Immature natural killer cell (primary cell): Measurements from ENCODE around the gene DNAJC21. TPM values are rescaled to one million over a fixed set of nuclear protein-coding genes. Genes with fewer than 3 reads are reported as not detected.

ENCODE experiments used
- DNase-seq, 3 donors: peaks; one replicate each; pipeline ENCODE4 v3.0.0; 2022; ENCODE audit warnings: mixed read lengths in 1 of 3
- H3K27ac Mint-ChIP-seq, 6 donors: one replicate each; pipeline ENCODE4 v1.8.0; 2020; ENCODE audit warnings: mixed read lengths in 6 of 6, mild to moderate bottlenecking in 5 of 6, inconsistent platforms in 4 of 6, moderate library complexity in 3 of 6
- H3K27me3 Mint-ChIP-seq, 3 donors: one replicate each; pipeline ENCODE4 v1.8.0; 2020 to 2021; ENCODE audit warnings: low read depth in 3 of 3, mild to moderate bottlenecking in 3 of 3, mixed read lengths in 3 of 3, moderate library complexity in 3 of 3, inconsistent platforms in 1 of 3
- H3K36me3 Mint-ChIP-seq, 3 donors: one replicate each; pipeline ENCODE4 v1.8.0; 2020; ENCODE audit warnings: mixed read lengths in 3 of 3, inconsistent platforms in 2 of 3, mild to moderate bottlenecking in 2 of 3
- H3K4me1 Mint-ChIP-seq, 2 donors: one replicate each; pipeline ENCODE4 v1.8.0; 2020; ENCODE audit warnings: inconsistent platforms in 2 of 2, mild to moderate bottlenecking in 2 of 2, mixed read lengths in 2 of 2, moderate library complexity in 1 of 2
- H3K4me3 Mint-ChIP-seq, 5 donors: one replicate each; pipeline ENCODE4 v1.8.0; 2020; ENCODE audit warnings: mild to moderate bottlenecking in 5 of 5, mixed read lengths in 5 of 5, inconsistent platforms in 3 of 5, moderate library complexity in 3 of 5
- H3K9me3 Mint-ChIP-seq, 6 donors: one replicate each; pipeline ENCODE4 v1.8.0; 2020; ENCODE audit warnings: mild to moderate bottlenecking in 6 of 6, mixed read lengths in 6 of 6, inconsistent platforms in 4 of 6, moderate library complexity in 3 of 6
- polyA plus RNA-seq, 3 donors: library from polyadenylated mRNA; unstranded; fragments of 300-500 nt; fragmentation: Illumina TruSeq; gene quantifications; one replicate each; pipeline ENCODE4 v1.2.3, GENCODE V29; 2021

DNAJC21 gene
- polyA plus RNA-seq, 3 donors from 2014 or later = 11.9 to 19.9 (median 15.2) TPM

DNA sequence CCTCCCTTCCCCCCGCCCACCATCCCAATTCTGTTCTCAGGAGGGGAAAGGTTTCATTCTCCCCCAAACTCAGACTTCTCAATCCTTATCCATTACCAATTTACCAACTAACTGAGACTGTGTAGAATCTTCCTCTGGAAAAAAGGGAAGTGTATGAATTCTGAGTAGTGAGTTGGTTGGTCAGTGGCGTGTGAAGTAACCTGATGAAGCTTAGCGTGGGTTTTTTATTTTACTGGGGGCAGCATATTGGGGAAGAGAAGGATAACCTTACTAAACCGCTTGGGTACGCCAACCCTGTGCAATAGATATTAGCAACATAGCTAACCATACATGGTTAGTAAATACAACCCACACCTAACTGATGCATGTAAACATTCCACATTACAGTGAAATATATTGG lies 1.1 kb upstream of the DNAJC21 start:
- Mint-ChIP-seq H3K27ac (peak overlapping the region in 1 of 6 donors; percentile 28), H3K36me3 (peaks cover 8 to 21% (median 11%) of the 10 kb centered on the region in 3 donors), H3K27me3 (peaks cover 0 to 5% (median 3%) of the 10 kb centered on the region in 3 donors), H3K4me3 (peak overlapping the region in 3 of 5 donors; percentile 46 to 92 (median 92)), H3K9me3 (no peaks in the 10 kb centered on the region), H3K4me1 (peaks cover 23 to 35% of the 10 kb centered on the region in 2 donors)
- DNase-seq = no peak

DNA sequence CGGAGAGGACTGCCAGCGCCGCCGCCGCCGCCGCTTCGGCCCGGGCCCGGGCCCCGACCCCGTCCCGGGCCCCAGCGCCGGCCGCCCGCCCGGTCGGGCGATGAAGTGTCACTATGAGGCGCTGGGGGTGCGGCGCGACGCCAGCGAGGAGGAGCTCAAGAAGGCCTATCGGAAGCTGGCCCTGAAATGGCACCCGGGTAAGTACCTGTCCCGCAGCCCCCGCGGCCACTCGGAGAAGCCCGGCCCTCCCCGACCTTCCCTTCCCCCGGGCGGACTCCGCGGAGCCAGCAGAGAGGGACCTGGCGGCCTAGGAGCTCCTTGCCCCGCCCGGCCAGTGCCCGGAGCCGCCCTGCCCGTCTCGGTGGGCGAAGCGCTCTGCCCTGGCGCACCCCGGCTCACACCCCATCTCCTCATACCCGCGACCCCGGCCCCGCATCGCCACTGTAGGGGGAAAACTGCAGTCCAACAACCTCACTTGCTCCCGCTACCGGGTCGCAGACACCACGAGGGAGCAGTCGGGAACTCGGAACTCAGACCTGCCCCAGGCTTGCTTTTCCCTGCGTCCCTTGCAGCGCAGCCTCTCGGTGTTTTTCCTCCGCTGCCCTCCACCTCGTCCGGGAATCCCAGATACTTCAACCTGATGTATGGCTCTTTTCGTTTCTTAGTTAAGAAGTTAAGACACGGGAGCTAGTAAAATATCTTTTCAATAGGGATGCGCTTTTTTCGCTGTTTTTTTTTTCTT lies 532 bp downstream of the DNAJC21 start:
- peak overlapping the region; percentile 91 to 96 (median 94) for H3K4me3 Mint-ChIP-seq
- peaks cover 2 to 11% (median 11%) of the 10 kb centered on the region in 3 donors for H3K36me3 Mint-ChIP-seq
- no peaks in the 10 kb centered on the region for H3K9me3 Mint-ChIP-seq
- peaks cover 29 to 41% of the 10 kb centered on the region in 2 donors for H3K4me1 Mint-ChIP-seq
- peaks cover 0 to 5% (median 3%) of the 10 kb centered on the region in 3 donors for H3K27me3 Mint-ChIP-seq
- peak overlapping the region; percentile 91 to 96 (median 94) for H3K27ac Mint-ChIP-seq
- DNase-seq = peak; percentile 82 to 85 (median 83)

DNA sequence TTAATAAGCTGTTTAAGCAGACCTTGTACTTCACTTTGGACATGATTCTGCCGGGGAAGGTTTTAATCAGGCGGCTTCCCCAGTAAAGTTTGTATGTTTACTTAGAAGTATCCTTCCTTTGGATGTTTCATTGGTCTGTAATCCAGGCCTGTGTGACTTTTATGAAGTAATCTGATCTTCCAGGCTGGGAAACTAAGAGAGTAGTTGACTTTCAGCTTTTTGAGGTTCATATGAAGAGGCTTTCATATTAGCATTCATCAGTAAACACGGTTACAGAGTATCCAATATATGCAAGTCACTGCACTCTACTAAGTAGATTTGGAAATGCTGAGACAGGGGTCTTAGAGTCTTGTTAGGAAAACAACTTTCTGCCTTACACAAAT lies 1.1 kb downstream of the DNAJC21 start:
- peaks cover 29 to 41% of the 10 kb centered on the region in 2 donors for H3K4me1 Mint-ChIP-seq
- no peak for DNase-seq
- H3K27me3 Mint-ChIP-seq = peaks cover 0 to 5% (median 3%) of the 10 kb centered on the region in 3 donors
- peak overlapping the region; percentile 91 to 96 (median 94) for H3K4me3 Mint-ChIP-seq
- peaks cover 5 to 8% (median 6%) of the 10 kb centered on the region in 3 donors for H3K36me3 Mint-ChIP-seq
- H3K27ac Mint-ChIP-seq = peak overlapping the region; percentile 91 to 96 (median 94)
- H3K9me3 Mint-ChIP-seq = no peaks in the 10 kb centered on the region

DNA sequence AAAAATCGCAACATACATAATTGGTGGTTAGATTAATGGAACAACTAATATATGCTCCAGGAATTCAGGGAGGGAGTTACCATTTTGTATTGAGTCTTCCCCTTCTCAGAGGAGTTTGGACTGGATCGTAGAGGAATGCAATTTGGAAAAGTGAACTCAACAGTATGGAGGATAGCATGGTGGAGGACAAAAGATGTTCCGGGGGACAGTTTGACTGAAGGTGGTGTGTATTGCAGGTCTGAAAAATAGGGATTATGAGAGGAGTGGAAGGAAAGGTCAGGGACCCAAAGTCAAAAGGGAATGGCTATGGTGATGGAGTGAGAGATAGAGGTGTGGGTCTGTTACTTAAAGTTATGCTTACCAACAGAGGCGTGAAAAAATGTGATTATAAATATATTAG lies 1.5 kb downstream of the DNAJC21 start:
- Mint-ChIP-seq H3K9me3 (no peaks in the 10 kb centered on the region), H3K4me3 (peak overlapping the region; percentile 91 to 96 (median 94)), H3K36me3 (peaks cover 4 to 8% (median 5%) of the 10 kb centered on the region in 3 donors), H3K27me3 (peaks cover 0 to 5% (median 3%) of the 10 kb centered on the region in 3 donors), H3K4me1 (peaks cover 29 to 41% of the 10 kb centered on the region in 2 donors), H3K27ac (peak overlapping the region; percentile 91 to 96 (median 94))
- DNase-seq = no peak

DNA sequence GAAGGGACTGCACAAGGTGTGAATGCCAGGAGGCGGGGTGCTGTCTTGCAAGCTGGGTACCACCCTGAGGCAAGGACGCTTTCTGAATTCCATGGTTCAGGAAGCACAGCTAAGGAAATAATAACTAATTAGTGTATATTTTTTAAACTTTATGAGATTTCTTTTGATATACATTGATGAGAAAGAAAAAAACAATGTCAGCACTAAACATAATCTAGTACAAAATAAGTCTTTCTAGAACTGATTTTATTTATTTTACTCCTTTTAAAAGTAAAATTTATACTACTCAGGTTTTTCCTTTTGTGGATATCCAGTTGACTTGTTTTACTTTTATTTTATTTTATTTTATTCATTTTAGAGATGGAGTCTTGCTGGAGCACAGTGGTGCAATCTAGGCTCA lies 3.6 kb downstream of the DNAJC21 start:
- Mint-ChIP-seq H3K36me3 (peaks cover 10 to 11% (median 10%) of the 10 kb centered on the region in 3 donors), H3K27me3 (peaks cover 0 to 7% (median 3%) of the 10 kb centered on the region in 3 donors), H3K9me3 (no peaks in the 10 kb centered on the region), H3K4me1 (peaks cover 29 to 41% of the 10 kb centered on the region in 2 donors), H3K4me3 (no peak overlapping the region), H3K27ac (no peak overlapping the region)
- DNase-seq = no peak

DNA sequence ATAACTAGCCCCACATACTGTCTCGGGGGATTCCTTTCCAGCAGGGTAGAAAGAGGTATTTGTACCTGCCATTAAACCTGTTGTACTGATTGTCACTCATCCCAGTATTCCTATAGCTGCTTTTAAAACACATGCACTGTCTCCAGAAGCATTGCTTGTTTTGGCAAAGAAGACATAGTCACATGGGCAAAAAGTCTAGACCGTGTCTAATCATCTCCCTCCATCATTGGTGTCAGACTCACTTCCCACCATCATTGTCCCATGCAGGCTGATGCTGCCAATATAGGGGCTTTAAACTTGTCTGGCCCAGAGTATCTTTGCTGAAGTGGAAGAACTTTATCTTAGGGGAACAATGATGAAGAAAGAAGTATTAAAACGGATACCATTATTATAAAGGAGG lies 12.6 kb downstream of the DNAJC21 start:
- no peaks in the 10 kb centered on the region for H3K4me1 Mint-ChIP-seq
- DNase-seq = no peak
- H3K9me3 Mint-ChIP-seq = no peaks in the 10 kb centered on the region
- no peak overlapping the region for H3K27ac Mint-ChIP-seq
- H3K4me3 Mint-ChIP-seq = no peak overlapping the region
- peaks cover 0 to 3% (median 1%) of the 10 kb centered on the region in 3 donors for H3K27me3 Mint-ChIP-seq
- H3K36me3 Mint-ChIP-seq = peaks cover 27 to 53% (median 42%) of the 10 kb centered on the region in 3 donors

DNA sequence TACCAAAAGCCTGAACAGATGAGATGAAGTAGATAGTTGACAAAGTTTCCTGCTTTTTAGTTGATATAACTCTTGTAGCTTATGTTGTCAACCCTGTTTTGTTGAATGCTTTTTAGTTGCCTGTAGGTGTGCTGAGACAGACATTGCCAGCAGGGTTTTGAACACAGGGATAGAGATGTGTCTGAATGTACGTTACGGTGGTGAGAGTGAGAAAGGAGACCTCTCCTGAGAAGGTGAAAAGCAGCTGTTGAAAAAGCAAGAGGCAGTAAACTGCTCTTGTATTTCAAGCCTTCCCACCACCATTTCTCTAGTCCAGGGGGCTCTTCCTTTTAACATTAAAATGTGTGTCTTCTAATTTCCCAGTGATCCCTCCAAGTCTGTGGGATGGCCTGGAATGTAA lies 14.7 kb downstream of the DNAJC21 start:
- H3K9me3 Mint-ChIP-seq = no peaks in the 10 kb centered on the region
- no peaks in the 10 kb centered on the region for H3K4me1 Mint-ChIP-seq
- H3K27ac Mint-ChIP-seq = no peak overlapping the region
- peaks cover 19 to 55% (median 34%) of the 10 kb centered on the region in 3 donors for H3K36me3 Mint-ChIP-seq
- peaks cover 0 to 3% (median 0%) of the 10 kb centered on the region in 3 donors for H3K27me3 Mint-ChIP-seq
- no peak overlapping the region for H3K4me3 Mint-ChIP-seq
- DNase-seq = no peak

DNA sequence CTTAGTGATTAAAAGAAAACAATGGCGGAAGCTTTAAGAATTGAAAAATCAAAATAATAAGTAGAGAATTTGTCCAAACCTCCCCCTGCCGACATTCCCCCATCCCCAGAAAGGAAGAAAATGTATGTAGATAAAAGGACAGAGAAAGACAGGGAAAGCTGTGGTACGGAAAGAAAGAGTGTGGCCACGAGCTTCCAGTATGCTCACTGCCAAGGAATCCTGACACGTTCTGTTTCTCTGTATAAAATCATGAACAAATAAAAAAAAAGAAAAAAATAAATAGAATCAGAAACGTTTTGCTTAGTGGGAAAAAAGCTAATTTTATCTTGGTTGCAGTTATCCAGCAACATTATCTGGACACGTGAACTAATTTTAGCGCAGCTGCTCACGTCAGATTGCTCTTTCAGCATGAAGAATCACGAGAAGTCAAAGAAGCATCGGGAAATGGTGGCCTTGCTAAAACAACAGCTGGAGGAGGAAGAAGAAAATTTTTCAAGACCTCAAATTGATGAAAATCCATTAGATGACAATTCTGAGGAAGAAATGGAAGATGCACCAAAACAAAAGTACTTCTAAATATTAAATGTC lies 15.2 kb downstream of the DNAJC21 start:
- H3K4me3 Mint-ChIP-seq = no peak overlapping the region
- peaks cover 0 to 3% (median 0%) of the 10 kb centered on the region in 3 donors for H3K27me3 Mint-ChIP-seq
- no peak for DNase-seq
- no peak overlapping the region for H3K27ac Mint-ChIP-seq
- H3K9me3 Mint-ChIP-seq = no peaks in the 10 kb centered on the region
- no peaks in the 10 kb centered on the region for H3K4me1 Mint-ChIP-seq
- peaks cover 20 to 58% (median 35%) of the 10 kb centered on the region in 3 donors for H3K36me3 Mint-ChIP-seq

DNA sequence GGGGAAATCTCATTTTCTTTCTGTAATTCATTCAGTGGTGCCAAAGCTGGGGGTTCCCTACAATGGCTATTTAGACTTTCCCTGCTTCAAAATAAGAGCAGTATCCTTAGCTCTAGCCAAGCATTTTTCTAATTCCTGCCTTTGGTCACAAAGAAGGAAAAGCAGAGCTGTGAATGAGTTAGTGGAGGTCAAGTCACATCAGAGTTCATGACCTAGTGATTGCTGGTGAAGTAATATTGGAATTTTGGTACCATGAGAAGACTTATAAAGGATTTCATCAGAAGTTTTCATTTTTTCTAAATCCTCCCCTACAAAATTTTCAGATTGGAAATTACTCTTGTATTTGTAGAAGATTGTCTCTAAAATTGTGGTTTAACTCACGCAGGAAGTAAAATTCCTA lies 28.0 kb downstream of the DNAJC21 start:
- no peak for DNase-seq
- no peak overlapping the region for H3K27ac Mint-ChIP-seq
- H3K4me3 Mint-ChIP-seq = no peak overlapping the region
- H3K4me1 Mint-ChIP-seq = peaks cover 0 to 1% of the 10 kb centered on the region in 2 donors
- H3K9me3 Mint-ChIP-seq = no peaks in the 10 kb centered on the region
- peaks cover 16 to 22% (median 18%) of the 10 kb centered on the region in 3 donors for H3K36me3 Mint-ChIP-seq
- no peaks in the 10 kb centered on the region for H3K27me3 Mint-ChIP-seq

DNA sequence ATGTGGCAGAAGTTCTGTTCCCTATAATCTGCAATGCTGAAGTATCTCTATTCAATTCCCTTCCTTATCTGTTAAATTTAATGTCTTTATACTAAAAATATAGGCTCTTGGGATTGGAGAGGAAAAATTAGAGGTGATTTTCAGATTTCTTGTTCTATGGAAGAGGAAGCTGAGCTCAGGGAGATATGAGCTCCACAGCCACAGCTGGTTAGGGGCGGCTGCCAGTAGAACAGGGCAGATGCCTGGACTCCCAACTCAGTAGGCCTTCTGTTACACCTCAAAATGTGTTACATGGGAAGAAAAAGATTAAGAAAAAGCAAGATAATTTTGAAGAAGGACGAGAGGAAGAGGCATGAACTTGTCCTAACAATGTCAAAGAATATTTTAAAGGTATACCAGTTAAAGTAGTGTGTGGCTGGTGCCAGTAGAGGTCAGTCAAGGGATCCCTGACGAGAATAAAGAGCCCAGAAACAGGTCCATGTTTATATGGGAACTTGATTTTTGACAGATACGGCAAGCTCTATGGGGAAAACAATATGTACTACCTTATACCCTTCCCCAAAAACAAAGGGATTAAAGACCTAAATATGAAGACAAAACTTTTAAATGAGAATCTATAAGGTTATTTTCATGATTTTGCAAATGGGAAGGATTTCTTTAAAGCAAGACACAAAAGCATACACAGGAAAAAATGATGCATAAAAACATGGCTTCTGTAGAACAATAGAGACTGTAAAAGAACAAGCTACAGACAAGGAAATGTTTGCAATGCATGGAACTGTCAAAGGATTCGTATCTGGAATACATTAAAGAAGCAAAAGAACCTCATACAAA lies 28.7 kb downstream of the DNAJC21 start:
- Mint-ChIP-seq H3K27me3 (no peaks in the 10 kb centered on the region), H3K27ac (peak overlapping the region in 1 of 6 donors; percentile 66)

DNA sequence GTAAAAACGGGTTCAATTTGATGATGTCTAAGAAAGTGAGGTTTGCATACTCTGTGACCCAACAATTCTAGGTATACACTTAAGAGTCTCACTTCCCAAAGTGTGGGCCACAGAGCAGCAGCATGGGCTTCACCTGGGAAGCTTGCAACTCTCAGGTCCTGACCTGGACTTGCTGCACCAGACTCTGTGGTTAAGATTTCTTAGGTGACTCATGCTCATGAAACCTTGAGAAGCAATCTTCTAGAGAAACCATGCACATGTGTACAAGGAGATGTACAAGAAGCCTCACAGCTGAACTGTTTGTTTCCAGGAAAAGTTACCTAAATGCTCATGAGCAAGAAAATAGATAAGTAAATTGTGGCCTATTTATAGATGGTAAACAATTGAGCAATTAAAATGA lies 30.0 kb downstream of the DNAJC21 start:
- Mint-ChIP-seq H3K27me3 (no peaks in the 10 kb centered on the region), H3K36me3 (peaks cover 12 to 17% (median 12%) of the 10 kb centered on the region in 3 donors), H3K27ac (peak overlapping the region in 3 of 6 donors; percentile 24 to 48 (median 29))

More for the DNA sequence above, 28.7 kb downstream of the DNAJC21 start:
- no peaks in the 10 kb centered on the region for H3K9me3 Mint-ChIP-seq
- H3K4me3 Mint-ChIP-seq = no peak overlapping the region
- peaks cover 13 to 18% (median 18%) of the 10 kb centered on the region in 3 donors for H3K36me3 Mint-ChIP-seq
- H3K4me1 Mint-ChIP-seq = peaks cover 0 to 1% of the 10 kb centered on the region in 2 donors
- DNase-seq = no peak

DNA sequence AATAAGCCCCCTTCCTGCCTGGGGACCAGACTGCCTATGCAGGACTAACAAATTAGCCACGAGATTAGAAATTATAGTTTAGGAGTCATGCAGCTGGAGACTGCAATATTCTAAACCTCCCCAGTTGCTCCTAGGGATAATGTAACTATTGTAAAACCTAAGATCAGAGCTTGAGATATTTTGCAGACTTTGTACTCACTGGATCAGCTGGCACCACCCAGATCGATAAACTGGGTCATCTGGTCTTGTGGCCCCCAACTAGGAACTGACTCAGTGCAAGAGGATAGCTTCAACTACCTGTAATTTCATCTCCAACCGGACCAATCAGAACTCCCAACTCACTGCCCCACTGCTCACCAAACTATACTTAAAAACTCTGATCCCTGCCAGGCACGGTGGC lies 38.2 kb downstream of the DNAJC21 start:
- Mint-ChIP-seq H3K9me3 (peaks cover 0 to 4% (median 0%) of the 10 kb centered on the region in 6 donors), H3K4me1 (no peaks in the 10 kb centered on the region), H3K36me3 (peaks cover 4 to 22% (median 13%) of the 10 kb centered on the region in 3 donors), H3K27me3 (peaks cover 0 to 3% (median 0%) of the 10 kb centered on the region in 3 donors), H3K27ac (no peak overlapping the region), H3K4me3 (no peak overlapping the region)
- no peak for DNase-seq

More for the DNA sequence above, 30.0 kb downstream of the DNAJC21 start:
- peaks cover 0 to 1% of the 10 kb centered on the region in 2 donors for H3K4me1 Mint-ChIP-seq
- H3K4me3 Mint-ChIP-seq = no peak overlapping the region
- H3K9me3 Mint-ChIP-seq = no peaks in the 10 kb centered on the region
- no peak for DNase-seq

DNA sequence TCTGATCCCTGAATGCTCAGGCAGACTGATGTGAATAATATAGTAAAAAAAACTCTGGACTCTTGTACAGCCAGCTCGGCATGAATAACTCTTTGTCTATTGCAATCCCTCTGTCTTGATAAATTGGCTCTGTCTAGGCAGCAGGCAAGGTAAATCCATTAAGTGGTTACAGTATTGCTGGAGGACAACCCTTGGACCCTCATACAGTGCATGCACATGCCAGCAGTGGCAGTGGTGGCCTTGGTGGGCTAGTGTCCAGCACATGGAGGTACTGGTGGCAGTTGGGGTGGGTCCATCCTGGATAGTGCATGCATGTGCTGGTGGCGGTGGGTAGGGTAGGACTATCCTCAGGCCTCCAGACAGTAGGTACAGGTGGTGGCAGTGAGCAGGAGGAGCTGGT lies 38.9 kb downstream of the DNAJC21 start:
- no peak overlapping the region for H3K4me3 Mint-ChIP-seq
- peaks cover 0 to 4% (median 0%) of the 10 kb centered on the region in 6 donors for H3K9me3 Mint-ChIP-seq
- no peaks in the 10 kb centered on the region for H3K4me1 Mint-ChIP-seq
- peak overlapping the region in 1 of 6 donors; percentile 21 for H3K27ac Mint-ChIP-seq
- peaks cover 0 to 3% (median 0%) of the 10 kb centered on the region in 3 donors for H3K27me3 Mint-ChIP-seq
- peaks cover 4 to 22% (median 13%) of the 10 kb centered on the region in 3 donors for H3K36me3 Mint-ChIP-seq
- no peak for DNase-seq
